OCI-LY1 (cell line): ENCODE measurements around the gene SMIM24.

ENCODE experiments used
- H2AFZ ChIP-seq: fragments of 200-600 bp; sonication (generic), shearing (Covaris generic); 2 replicates; pipeline ENCODE4 v1.6.0; 2014; ENCODE audit warnings: antibody characterized with exemption, mild to moderate bottlenecking, low read length
- H3F3A ChIP-seq: fragments of 200-600 bp; sonication (generic), shearing (Covaris generic); 2 replicates; pipeline ENCODE4 v1.6.0; 2014; ENCODE audit warnings: mild to moderate bottlenecking, antibody characterized with exemption, low read length, moderate library complexity; ENCODE audit not compliant: insufficient read depth
- H3K27ac ChIP-seq: fragments of 200-600 bp; sonication (generic); 2 replicates; pipeline ENCODE4 v1.5.1; 2014; ENCODE audit warnings: low read length, mixed run types, mild to moderate bottlenecking, low read depth; ENCODE audit not compliant: poor library complexity, severe bottlenecking
- H3K27me3 ChIP-seq: fragments of 200-600 bp; sonication (generic); 2 replicates; pipeline ENCODE4 v1.6.0; 2014; ENCODE audit warnings: antibody characterized with exemption, mild to moderate bottlenecking, low read length, moderate library complexity; ENCODE audit not compliant: insufficient read depth
- H3K36me3 ChIP-seq: fragments of 200-600 bp; sonication (generic); 2 replicates; pipeline ENCODE4 v1.6.1; 2014; ENCODE audit warnings: mild to moderate bottlenecking, antibody characterized with exemption, low read length, moderate library complexity, mixed read lengths; ENCODE audit not compliant: insufficient read depth
- H3K4me1 ChIP-seq: fragments of 200-600 bp; sonication (generic); 2 replicates; pipeline ENCODE4 v1.5.1; 2014; ENCODE audit warnings: mild to moderate bottlenecking, low read length, moderate library complexity; ENCODE audit not compliant: insufficient read depth, severe bottlenecking
- H3K4me2 ChIP-seq: fragments of 200-600 bp; sonication (generic), shearing (Covaris generic); 2 replicates; pipeline ENCODE4 v1.6.1; 2014; ENCODE audit warnings: low read length
- H3K4me3 ChIP-seq: fragments of 200-600 bp; sonication (generic); 2 replicates; pipeline ENCODE4 v1.5.1; 2014; ENCODE audit warnings: low read length, low read depth, mild to moderate bottlenecking, mixed read lengths; ENCODE audit not compliant: poor library complexity, severe bottlenecking
- H3K79me2 ChIP-seq: fragments of 200-600 bp; shearing (Covaris generic); 2 replicates; pipeline ENCODE4 v1.6.1; 2016; ENCODE audit warnings: mixed run types, low read length, mixed read lengths; ENCODE audit not compliant: insufficient read depth
- H3K9ac ChIP-seq: fragments of 200-600 bp; sonication (generic), shearing (Covaris generic); 2 replicates; pipeline ENCODE4 v1.6.1; 2014; ENCODE audit warnings: mild to moderate bottlenecking, low read length, mixed read lengths
- H3K9me2 ChIP-seq: fragments of 200-600 bp; sonication (generic), shearing (Covaris generic); 2 replicates; pipeline ENCODE4 v1.6.1; 2014; ENCODE audit warnings: low read depth, mild to moderate bottlenecking, low read length, mixed read lengths
- H3K9me3 ChIP-seq: fragments of 200-600 bp; shearing (Covaris generic); 2 replicates; pipeline ENCODE4 v1.6.1; 2014; ENCODE audit warnings: low read length, mixed read lengths
- H4K20me1 ChIP-seq: fragments of 200-600 bp; sonication (generic), shearing (Covaris generic); 2 replicates; pipeline ENCODE4 v1.6.0; 2016; ENCODE audit warnings: mild to moderate bottlenecking, low read length; ENCODE audit not compliant: insufficient read depth
- EZH2 ChIP-seq: fragments of 200-600 bp; sonication (generic), shearing (Covaris generic); IDR thresholded peaks from 2 replicates; pipeline ENCODE4 v1.8.0; 2017; ENCODE audit warnings: borderline replicate concordance, mixed run types, mild to moderate bottlenecking, antibody characterized with exemption, low read length, moderate library complexity, mixed read lengths
- TF ChIP-seq, protein P1 (sequence below): fragments of 200-600 bp; sonication (generic), shearing (Covaris generic); IDR thresholded peaks from 2 replicates; pipeline ENCODE4 v1.5.1; 2017; ENCODE audit warnings: mild to moderate bottlenecking, antibody characterized with exemption, low read length, moderate library complexity, mixed read lengths

Gene SMIM24

DNA sequence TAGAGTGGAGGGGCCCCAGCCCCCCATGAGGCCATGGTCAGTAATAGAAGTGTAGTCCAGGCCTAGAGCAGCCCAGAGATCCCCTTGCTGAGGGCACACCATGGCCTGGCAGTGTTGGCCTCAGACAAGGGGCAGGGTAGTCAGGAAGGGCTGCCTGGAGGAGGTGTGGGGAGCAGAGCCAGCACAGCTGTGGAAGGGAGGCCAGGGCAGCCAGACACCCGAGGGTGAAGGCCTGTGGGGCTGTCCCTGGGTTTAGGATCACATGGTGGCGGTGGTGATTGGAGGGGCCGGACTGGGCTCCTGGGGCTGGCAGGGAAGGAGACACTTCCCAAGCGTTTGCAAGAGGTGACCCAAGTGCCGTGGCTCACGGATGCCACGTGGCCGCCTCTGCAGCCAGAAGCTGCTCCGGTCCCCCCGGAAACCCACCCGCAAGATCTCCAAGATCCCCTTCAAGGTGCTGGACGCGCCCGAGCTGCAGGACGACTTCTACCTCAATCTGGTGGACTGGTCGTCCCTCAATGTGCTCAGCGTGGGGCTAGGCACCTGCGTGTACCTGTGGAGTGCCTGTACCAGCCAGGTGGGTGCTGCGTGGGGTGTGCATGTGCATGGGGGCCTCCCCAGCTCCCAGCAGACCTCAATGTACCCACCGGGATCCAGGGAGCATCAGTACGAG is 47.0 kb upstream of the SMIM24 start:
- Histone ChIP-seq H3K27ac (no peak overlapping the region), H3K36me3 (peaks cover 53% of the 10 kb centered on the region)

DNA sequence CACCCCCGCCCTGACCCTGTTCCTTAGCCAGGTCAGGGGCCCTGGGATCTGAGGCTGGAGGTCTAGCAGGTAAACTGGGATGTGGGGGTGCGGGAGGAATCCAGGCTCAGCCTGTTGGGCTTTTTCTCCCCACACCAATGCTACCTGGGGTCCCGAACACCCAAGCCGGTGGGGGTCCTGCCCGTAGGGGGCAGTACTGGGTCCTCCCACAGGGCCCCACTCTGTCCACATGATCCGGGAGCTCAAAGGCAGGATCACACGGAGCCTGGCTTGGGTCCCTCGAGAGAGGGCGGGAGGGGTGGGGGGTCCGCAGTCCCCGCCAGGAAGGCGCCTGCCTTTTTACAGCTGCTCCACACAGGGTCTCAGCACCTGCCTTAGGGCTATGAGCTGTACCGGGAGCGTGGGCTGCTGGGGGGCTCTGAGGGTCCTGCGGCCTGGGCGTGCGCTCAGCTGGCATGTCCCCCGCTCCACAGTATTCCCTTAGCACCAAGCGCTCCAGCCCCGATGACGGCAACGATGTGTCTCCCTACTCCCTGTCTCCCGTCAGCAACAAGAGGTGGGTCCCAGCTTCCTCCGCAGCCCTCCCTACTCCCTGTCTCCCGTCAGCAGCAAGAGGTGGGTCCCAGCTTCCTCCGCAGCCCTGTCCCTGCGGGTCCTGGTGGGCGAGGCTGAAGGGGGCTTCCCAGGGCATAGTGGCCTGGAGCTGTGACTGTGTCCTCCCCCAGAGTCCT is 46.3 kb upstream of the SMIM24 start:
- H3F3A ChIP-seq: no peaks in the 10 kb centered on the region
- H2AFZ ChIP-seq: no peak overlapping the region
- no peak overlapping the region for H3K4me3 ChIP-seq
- no peaks in the 10 kb centered on the region for H4K20me1 ChIP-seq
- H3K9ac ChIP-seq: no peak overlapping the region
- H3K4me2 ChIP-seq: no peak overlapping the region
- peaks cover 47% of the 10 kb centered on the region for H3K36me3 ChIP-seq
- no peaks in the 10 kb centered on the region for H3K9me3 ChIP-seq
- H3K27me3 ChIP-seq: no peaks in the 10 kb centered on the region
- no peaks in the 10 kb centered on the region for H3K9me2 ChIP-seq
- TF ChIP-seq EZH2: no peak
- TF ChIP-seq, protein P1, sequence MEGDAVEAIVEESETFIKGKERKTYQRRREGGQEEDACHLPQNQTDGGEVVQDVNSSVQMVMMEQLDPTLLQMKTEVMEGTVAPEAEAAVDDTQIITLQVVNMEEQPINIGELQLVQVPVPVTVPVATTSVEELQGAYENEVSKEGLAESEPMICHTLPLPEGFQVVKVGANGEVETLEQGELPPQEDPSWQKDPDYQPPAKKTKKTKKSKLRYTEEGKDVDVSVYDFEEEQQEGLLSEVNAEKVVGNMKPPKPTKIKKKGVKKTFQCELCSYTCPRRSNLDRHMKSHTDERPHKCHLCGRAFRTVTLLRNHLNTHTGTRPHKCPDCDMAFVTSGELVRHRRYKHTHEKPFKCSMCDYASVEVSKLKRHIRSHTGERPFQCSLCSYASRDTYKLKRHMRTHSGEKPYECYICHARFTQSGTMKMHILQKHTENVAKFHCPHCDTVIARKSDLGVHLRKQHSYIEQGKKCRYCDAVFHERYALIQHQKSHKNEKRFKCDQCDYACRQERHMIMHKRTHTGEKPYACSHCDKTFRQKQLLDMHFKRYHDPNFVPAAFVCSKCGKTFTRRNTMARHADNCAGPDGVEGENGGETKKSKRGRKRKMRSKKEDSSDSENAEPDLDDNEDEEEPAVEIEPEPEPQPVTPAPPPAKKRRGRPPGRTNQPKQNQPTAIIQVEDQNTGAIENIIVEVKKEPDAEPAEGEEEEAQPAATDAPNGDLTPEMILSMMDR: peak; percentile 16; the same call in 1 of the 2 replicates
- H3K4me1 ChIP-seq: no peaks in the 10 kb centered on the region
- H3K27ac ChIP-seq: no peak overlapping the region
- no peaks in the 10 kb centered on the region for H3K79me2 ChIP-seq

More for the DNA sequence above, 47.0 kb upstream of the SMIM24 start:
- Histone ChIP-seq H3K9ac (no peak overlapping the region), H3K79me2 (no peaks in the 10 kb centered on the region), H3K9me3 (no peaks in the 10 kb centered on the region), H2AFZ (no peak overlapping the region), H3K4me2 (no peak overlapping the region), H3K4me3 (no peak overlapping the region), H3K27me3 (no peaks in the 10 kb centered on the region), H3K9me2 (no peaks in the 10 kb centered on the region), H3F3A (no peaks in the 10 kb centered on the region), H3K4me1 (no peaks in the 10 kb centered on the region), H4K20me1 (no peaks in the 10 kb centered on the region)
- TF ChIP-seq EZH2: no peak
- TF ChIP-seq, protein P1: no peak

GRCh38 chr19:3524904-3525451 is 44.7 kb upstream of the SMIM24 start:
- Histone ChIP-seq H4K20me1 (no peaks in the 10 kb centered on the region), H3K27me3 (no peaks in the 10 kb centered on the region), H3K9me2 (no peaks in the 10 kb centered on the region), H2AFZ (no peak overlapping the region), H3K27ac (no peak overlapping the region), H3K79me2 (no peaks in the 10 kb centered on the region), H3K4me2 (no peak overlapping the region), H3K4me3 (no peak overlapping the region), H3K36me3 (peaks cover 43% of the 10 kb centered on the region), H3F3A (no peaks in the 10 kb centered on the region), H3K4me1 (no peaks in the 10 kb centered on the region), H3K9ac (no peak overlapping the region), H3K9me3 (no peaks in the 10 kb centered on the region)
- TF ChIP-seq, protein P1: no peak
- no peak for TF ChIP-seq EZH2
